ENCODE measurements around the gene SLC25A12. TPM values are rescaled to one million over a fixed set of nuclear protein-coding genes. Genes with fewer than 3 reads are reported as not detected.
A peak's percentile ranks its signal among the peaks of the same experiment; 100 is the strongest.

Gene SLC25A12
- total and polyA plus RNA-seq, 9 of the 15 experiments (the other 6 are each of a cell fraction or from before 2014, with no cell fraction given) = 13.5 to 36.5 (median 21.7) TPM

DNA sequence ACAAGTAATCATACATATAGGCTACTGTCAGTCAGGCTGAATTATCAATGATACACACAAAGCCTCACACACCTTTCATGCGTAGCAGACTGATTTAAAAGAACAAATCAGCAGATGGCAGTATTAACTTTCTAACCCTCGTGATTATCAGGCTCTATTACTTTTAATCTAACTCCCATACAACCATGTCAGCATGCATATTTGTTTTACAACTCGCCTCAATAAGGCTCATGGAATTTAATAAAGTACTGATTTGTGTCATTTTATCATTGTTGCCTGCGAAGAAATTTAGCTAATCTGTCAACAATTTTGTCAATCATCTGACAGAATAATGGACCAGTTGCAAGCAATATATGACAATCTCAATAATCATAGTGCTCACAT lies 82.8 kb downstream of the SLC25A12 start (continued):
- TF ChIP-seq ZNF354B (CRISPR knock-in tag; IDR thresholded peaks at IDR 0.05) = no peak
- no peak for TF ChIP-seq ZNF592 (IDR thresholded peaks at IDR 0.05)
- TF ChIP-seq ZNF224 (CRISPR knock-in tag; IDR thresholded peaks at IDR 0.05) = no peak
- no peak for TF ChIP-seq TAF15 (IDR thresholded peaks at IDR 0.05; ENCODE audit: low read depth, low read length)
- TF ChIP-seq, protein P1, sequence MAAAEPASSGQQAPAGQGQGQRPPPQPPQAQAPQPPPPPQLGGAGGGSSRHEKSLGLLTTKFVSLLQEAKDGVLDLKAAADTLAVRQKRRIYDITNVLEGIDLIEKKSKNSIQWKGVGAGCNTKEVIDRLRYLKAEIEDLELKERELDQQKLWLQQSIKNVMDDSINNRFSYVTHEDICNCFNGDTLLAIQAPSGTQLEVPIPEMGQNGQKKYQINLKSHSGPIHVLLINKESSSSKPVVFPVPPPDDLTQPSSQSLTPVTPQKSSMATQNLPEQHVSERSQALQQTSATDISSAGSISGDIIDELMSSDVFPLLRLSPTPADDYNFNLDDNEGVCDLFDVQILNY (CRISPR knock-in tag; IDR thresholded peaks at IDR 0.05) = no peak
- TF ChIP-seq ZBTB12 (CRISPR knock-in tag; IDR thresholded peaks at IDR 0.05) = no peak
- no peak for TF ChIP-seq GTF2E2 (tag; IDR thresholded peaks at IDR 0.05)
- no peak for TF ChIP-seq TFAM (CRISPR knock-in tag; conservative IDR thresholded peaks at IDR 0.05)
- TF ChIP-seq DIDO1 (tag; IDR thresholded peaks at IDR 0.05; ENCODE audit: low read depth) = no peak
- no peak for TF ChIP-seq CCNT2 (IDR thresholded peaks at IDR 0.05; ENCODE audit: borderline replicate concordance, extremely low read depth, insufficient read length, low read depth, low read length)
- peak; percentile 88; the same call in 1 of the 2 replicates for TF ChIP-seq ARID3A (IDR thresholded peaks at IDR 0.05; ENCODE audit: borderline replicate concordance, low read depth, low read length)
- no peak for TF ChIP-seq ATF7 (IDR thresholded peaks at IDR 0.05)
- no peak for TF ChIP-seq HOMEZ (CRISPR knock-in tag; IDR thresholded peaks at IDR 0.05)
- TF ChIP-seq RBM15 (IDR thresholded peaks at IDR 0.05; ENCODE audit: insufficient read depth, low read length) = no peak
- no peak for TF ChIP-seq CBX3 (IDR thresholded peaks at IDR 0.05; ENCODE audit: borderline replicate concordance in 1 of 2, low read length in 2 of 2)
- no peak for TF ChIP-seq MLX (CRISPR knock-in tag; conservative IDR thresholded peaks at IDR 0.05)
- TF ChIP-seq ARID2 (IDR thresholded peaks at IDR 0.05) = peak; percentile 69; the same call in 1 of the 2 replicates

Data from K562 (cell line).